HepG2 (cell line): ENCODE results near the gene HSF4. TPM values are rescaled to one million over a fixed set of nuclear protein-coding genes. Genes with fewer than 3 reads are reported as not detected.

Source experiments
- AGO2 ChIP-seq: fragments of 200-400 bp; formaldehyde crosslinking; optimal IDR thresholded peaks from 2 replicates; pipeline ENCODE3; 2017; ENCODE audit warnings: mild to moderate bottlenecking, low read depth, low read length, moderate library complexity
- ATF4 ChIP-seq, 2 experiments: fragments of 450-650 bp in 1 of 2; sonication (generic) in 1 of 2; formaldehyde crosslinking; IDR thresholded peaks; 2 replicates each; pipeline versions ENCODE4 v1.5.0 to v1.8.0; 2020 to 2022; ENCODE audit warnings: mild to moderate bottlenecking in 1 of 2, missing genetic modification reagents in 1 of 2
- CAMTA2 ChIP-seq: sonication (generic); formaldehyde crosslinking; IDR thresholded peaks from 2 replicates; pipeline ENCODE4 v1.4.0; 2020; ENCODE audit warnings: mild to moderate bottlenecking, missing genetic modification reagents, borderline replicate concordance
- CTCF ChIP-seq: sonication (generic); formaldehyde crosslinking; IDR thresholded peaks from 2 replicates; pipeline ENCODE4 v1.5.0; 2020; ENCODE audit warnings: mild to moderate bottlenecking, missing genetic modification reagents, moderate library complexity
- GABPB1 ChIP-seq: IDR thresholded peaks from 2 replicates; pipeline ENCODE4 v1.6.1; 2016; ENCODE audit warnings: mild to moderate bottlenecking, missing genetic modification reagents, moderate library complexity, missing compliant biosample characterization
- HNRNPL ChIP-seq: fragments of 200-400 bp; formaldehyde crosslinking; IDR thresholded peaks from 2 replicates; pipeline ENCODE4 v1.6.1; 2017; ENCODE audit warnings: mild to moderate bottlenecking, low read depth, low read length
- KDM2A ChIP-seq: sonication (generic); formaldehyde crosslinking; IDR thresholded peaks from 2 replicates; pipeline ENCODE4 v1.4.0; 2020; ENCODE audit warnings: low read depth, missing genetic modification reagents, borderline replicate concordance
- NFE2 ChIP-seq: sonication (generic); formaldehyde crosslinking; IDR thresholded peaks from 2 replicates; pipeline ENCODE4 v1.4.0; 2020; ENCODE audit warnings: missing genetic modification reagents
- NONO ChIP-seq, 2 experiments: fragments of 450-650 bp in 1 of 2; sonication (generic) in 1 of 2; formaldehyde crosslinking in 1 of 2; IDR thresholded peaks in 1 of 2; conservative IDR thresholded peaks in 1 of 2; 2 replicates each; pipeline versions ENCODE4 v1.6.1 to v1.8.0; 2017 to 2022; ENCODE audit warnings: mild to moderate bottlenecking in 1 of 2, missing genetic modification reagents in 1 of 2, moderate library complexity in 1 of 2
- SP5 ChIP-seq: IDR thresholded peaks from 2 replicates; pipeline ENCODE4 v1.6.1; 2016; ENCODE audit warnings: low read depth, borderline replicate concordance
- YEATS2 ChIP-seq: sonication (generic); formaldehyde crosslinking; IDR thresholded peaks from 2 replicates; pipeline ENCODE4 v1.4.0; 2020; ENCODE audit warnings: missing genetic modification reagents, borderline replicate concordance
- ZBTB33 ChIP-seq: sonication (generic); formaldehyde crosslinking; IDR thresholded peaks from 2 replicates; pipeline ENCODE4 v1.4.0; 2020; ENCODE audit warnings: missing genetic modification reagents
- ZBTB38 ChIP-seq: sonication (generic); formaldehyde crosslinking; IDR thresholded peaks from 2 replicates; pipeline ENCODE4 v1.5.1; 2020; ENCODE audit warnings: mild to moderate bottlenecking, missing genetic modification reagents
- ZNF124 ChIP-seq: sonication (generic); formaldehyde crosslinking; IDR thresholded peaks from 2 replicates; pipeline ENCODE4 v1.4.0; 2020; ENCODE audit warnings: missing genetic modification reagents
- ZNF24 ChIP-seq: fragments of 450-650 bp; IDR thresholded peaks from 2 replicates; pipeline ENCODE4 v1.6.1; 2017; ENCODE audit warnings: antibody characterized with exemption, mild to moderate bottlenecking
- ZNF274 ChIP-seq: sonication (generic); formaldehyde crosslinking; IDR thresholded peaks from 2 replicates; pipeline ENCODE4 v1.5.1; 2020; ENCODE audit warnings: mild to moderate bottlenecking, missing genetic modification reagents
- ZNF331 ChIP-seq: sonication (generic); formaldehyde crosslinking; IDR thresholded peaks from 2 replicates; pipeline ENCODE4 v1.4.0; 2020; ENCODE audit warnings: missing genetic modification reagents
- ZNF672 ChIP-seq: sonication (generic); formaldehyde crosslinking; IDR thresholded peaks from 2 replicates; pipeline ENCODE4 v1.8.1; 2022; ENCODE audit warnings: missing genetic modification reagents
- ZNF687 ChIP-seq: sonication (generic); formaldehyde crosslinking; IDR thresholded peaks from 2 replicates; pipeline ENCODE4 v1.5.1; 2020; ENCODE audit warnings: mild to moderate bottlenecking, missing genetic modification reagents, moderate library complexity
- polyA plus RNA-seq, 8 experiments: library from polyadenylated mRNA; depleted of rRNA in 3 of 8; stranded (reverse) in 7 of 8; unstranded in 1 of 8; fragments of >200 nt; fragmentation: Illumina TruSeq in 4 of 8; extraction: Trizol in 4 of 8; gene quantifications; 2 replicates each; pipeline versions ENCODE4 v1.2.1 to v1.2.3, GENCODE V29; 2011 to 2016; ENCODE audit warnings: low read depth in 4 of 8, missing spikeins in 1 of 8, mixed read lengths in 1 of 8; ENCODE audit not compliant: insufficient read depth in 1 of 8
- total RNA-seq, 5 experiments: library from RNA; depleted of rRNA; stranded (reverse); fragments of >200 nt; fragmentation: Illumina TruSeq; extraction: Trizol; gene quantifications; 2 replicates each; pipeline ENCODE4 v1.2.3, GENCODE V29; 2016; ENCODE audit warnings: low read depth in 1 of 5

HSF4 gene
- total and polyA plus RNA-seq, 2 of the 13 experiments (the other 11 are each of a cell fraction or from before 2014, with no cell fraction given): 3.5 to 16.9 TPM

- TF ChIP-seq ZNF672 (CRISPR knock-in tag) (0 out of 2 replicates have a peak, but pooled peaks have one; percentile 35), CTCF (CRISPR knock-in tag) (peak; percentile 63), AGO2 (peak; percentile 42), ZBTB33 (CRISPR knock-in tag) (peak; percentile 37; the same call in 1 of the 2 replicates), YEATS2 (CRISPR knock-in tag) (no peak), SP5 (CRISPR knock-in tag) (0 out of 2 replicates have a peak, but pooled peaks have one; percentile 10), ZNF331 (CRISPR knock-in tag) (peak; percentile 85), ZNF124 (CRISPR knock-in tag) (no peak), ZNF24 (no peak), ZNF687 (CRISPR knock-in tag) (peak; percentile 50), KDM2A (CRISPR knock-in tag) (0 out of 2 replicates have a peak, but pooled peaks have one; percentile 16), GABPB1 (CRISPR knock-in tag) (no peak; the same call in 1 of the 2 replicates), ATF4 (CRISPR knock-in tag; IDR thresholded peaks at IDR 0.05) (peak in 1 of 2 experiments; percentile 25; a peak in 1 of 4 replicates), ZNF274 (CRISPR knock-in tag) (0 out of 2 replicates have a peak, but pooled peaks have one; percentile 36), CAMTA2 (0 out of 2 replicates have a peak, but pooled peaks have one; percentile 24), NFE2 (CRISPR knock-in tag) (no peak), ZBTB38 (peak; percentile 36; the same call in 1 of the 2 replicates), HNRNPL (peak; percentile 72; the same call in 1 of the 2 replicates), NONO (IDR thresholded peaks at IDR 0.05) (no peak), NONO (CRISPR knock-in tag; conservative IDR thresholded peaks at IDR 0.05) (0 out of 2 replicates have a peak, but pooled peaks have one; percentile 33)
Observed at GRCh38 chr16:67179421-67180080, 15.0 kb downstream of the HSF4 start (continued).
